Adipose tissue (tissue), 3 donors: ENCODE data around the gene PBX2. TPM values are rescaled to one million over a fixed set of nuclear protein-coding genes. Genes with fewer than 3 reads are reported as not detected.
"Not testable (repeated sequence)": the region's sequence is repeated elsewhere in the genome, so short reads cannot be mapped to it uniquely, and the experiment has no call there.

Source experiments
- H3K27ac ChIP-seq: one replicate; pipeline ENCODE4 v1.5.1; 2013; ENCODE audit warnings: low read depth, low read length
- WGBS, 3 donors: extraction: QIAGEN DNeasy Blood & Tissue Kit; methylation state at CpG; one replicate each; pipeline ENCODE4 v1.1.7; 2013; 5-methylcytosine and 5-hydroxymethylcytosine counted together
- polyA plus RNA-seq, 3 donors: library from polyadenylated mRNA; stranded (reverse); fragments of 200-250 nt; gene quantifications; one replicate each; pipeline ENCODE4 v1.2.3, GENCODE V29; 2013
- donor health status: healthy with polysubstance abuse.
- donor health status: Bipolar disorder and iron deficiency.
- donor health status: healthy.

The PBX2 gene
- polyA plus RNA-seq, 3 donors = 19.0 to 60.2 (median 33.5) TPM

- WGBS, 3 donors = 81 to 92% (median 86%) methylated on average over 1 of the region's 1 CpG
- no peak overlapping the region for H3K27ac ChIP-seq
Observed at GRCh38 chr6:32208996-32209395, 19.0 kb upstream of the PBX2 start.

- H3K27ac ChIP-seq = no peak overlapping the region
- WGBS, 3 donors = 76 to 93% (median 87%) methylated on average over 3 of the region's 3 CpGs
Observed at GRCh38 chr6:32204268-32204715, 14.3 kb upstream of the PBX2 start.

GRCh38 chr6:32203426-32204267, 13.6 kb upstream of the PBX2 start:
- H3K27ac ChIP-seq = no peak overlapping the region
- 71 to 85% (median 83%) methylated on average over 9 of the region's 9 CpGs for WGBS, 3 donors

GRCh38 chr6:32202186-32202585, 12.2 kb upstream of the PBX2 start:
- no peak overlapping the region for H3K27ac ChIP-seq
- 81 to 87% (median 83%) methylated on average over 9 of the region's 9 CpGs for WGBS, 3 donors

GRCh38 chr6:32200711-32201475, 10.9 kb upstream of the PBX2 start:
- 79 to 91% (median 89%) methylated on average over 13 of the region's 13 CpGs for WGBS, 3 donors
- H3K27ac ChIP-seq = no peak overlapping the region

- H3K27ac ChIP-seq = no peak overlapping the region
- WGBS, 3 donors = 81 to 91% (median 91%) methylated on average over 17 of the region's 17 CpGs
Observed at GRCh38 chr6:32198866-32199265, 8.9 kb upstream of the PBX2 start.

- WGBS, 3 donors = 69 to 81% (median 79%) methylated on average over 3 of the region's 3 CpGs
- H3K27ac ChIP-seq = no peak overlapping the region
Observed at GRCh38 chr6:32198345-32198696, 8.3 kb upstream of the PBX2 start.

GRCh38 chr6:32196682-32197616, 6.9 kb upstream of the PBX2 start:
- H3K27ac ChIP-seq = peak overlapping the region; percentile 77
- 24 to 34% (median 29%) methylated on average over 28 of the region's 28 CpGs for WGBS, 3 donors

GRCh38 chr6:32195902-32196681, 6.1 kb upstream of the PBX2 start:
- H3K27ac ChIP-seq = peak overlapping the region; percentile 99
- 0% methylated on average over 48 to 58 of the region's 58 CpGs for WGBS, 3 donors

GRCh38 chr6:32195652-32195901, 5.6 kb upstream of the PBX2 start:
- no peak overlapping the region for H3K27ac ChIP-seq
- 0 to 1% (median 0%) methylated on average over 25 of the region's 25 CpGs for WGBS, 3 donors

GRCh38 chr6:32194825-32195651, 5.0 kb upstream of the PBX2 start:
- WGBS, 3 donors = 16 to 18% (median 17%) methylated on average over 15 of the region's 15 CpGs
- no peak overlapping the region for H3K27ac ChIP-seq

GRCh38 chr6:32194388-32194787, 4.4 kb upstream of the PBX2 start:
- 88 to 96% (median 94%) methylated on average over 4 of the region's 4 CpGs for WGBS, 3 donors
- H3K27ac ChIP-seq = no peak overlapping the region

GRCh38 chr6:32193096-32193495, 3.1 kb upstream of the PBX2 start:
- H3K27ac ChIP-seq = not testable (repeated sequence)
- WGBS, 3 donors = 64 to 78% (median 70%) methylated on average over 13 of the region's 13 CpGs

GRCh38 chr6:32192608-32193039, 2.6 kb upstream of the PBX2 start, which contains the start of gene GPSM3:
Gene GPSM3 (minus strand): TSS chr6:32192643. CDS start chr6:32192513, 130 bp downstream.
- 16 to 27% (median 22%) methylated on average over 4 to 5 of the region's 5 CpGs for WGBS, 3 donors
- peak within 1 kb of the TSS; percentile 58 for H3K27ac ChIP-seq

- H3K27ac ChIP-seq = peak overlapping the region; percentile 58
- 52 to 67% (median 56%) methylated on average over 15 of the region's 15 CpGs for WGBS, 3 donors
Observed at GRCh38 chr6:32191696-32192607, 1.9 kb upstream of the PBX2 start.
